Measurements from ENCODE around the gene ADGRB3.
"Not testable (repeated sequence)": the region's sequence is repeated elsewhere in the genome, so short reads cannot be mapped to it uniquely, and the experiment has no call there.

Gene ADGRB3

DNA sequence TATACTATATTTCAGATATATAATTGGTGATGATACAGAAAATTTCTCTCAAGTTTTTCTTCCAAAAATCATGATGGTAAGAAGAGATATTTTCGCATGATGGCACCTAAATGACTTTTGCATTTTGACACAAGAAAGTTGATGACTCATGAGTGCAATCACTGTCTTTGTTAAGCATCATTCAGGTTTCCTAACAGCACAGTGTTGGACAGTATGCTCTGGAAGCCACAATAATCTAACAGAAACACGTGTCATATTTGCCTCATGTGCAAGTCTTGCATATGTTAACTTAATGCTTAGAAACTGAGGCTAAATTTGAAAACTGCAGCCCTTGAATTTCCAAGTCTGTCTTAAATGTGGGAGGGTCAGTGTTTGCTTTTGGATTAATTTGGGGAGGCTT, 628.2 kb downstream of the ADGRB3 start:
- peak; percentile 18 for DNase-seq (ENCODE audit: low read depth)

DNA sequence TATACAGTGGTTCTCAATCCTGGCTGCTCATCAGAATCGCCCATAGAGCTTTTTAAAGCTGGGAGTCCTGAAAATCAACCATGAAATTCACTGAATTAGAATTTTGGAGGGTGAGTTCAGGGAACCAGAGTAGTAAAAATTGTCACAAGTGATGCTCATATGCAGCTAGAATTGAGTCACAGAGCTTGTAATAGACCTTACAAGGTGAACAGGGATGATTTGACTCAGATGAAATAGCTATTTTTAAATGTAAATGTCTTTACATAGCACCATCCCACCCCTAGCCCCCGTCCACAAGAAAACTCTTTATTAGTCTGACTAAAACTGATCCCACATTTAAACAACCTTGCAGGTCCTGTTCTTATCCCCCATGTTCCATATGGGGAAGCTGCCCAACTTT, 630.0 kb downstream of the ADGRB3 start:
- DNase-seq (ENCODE audit: low read depth) = no peak

DNA sequence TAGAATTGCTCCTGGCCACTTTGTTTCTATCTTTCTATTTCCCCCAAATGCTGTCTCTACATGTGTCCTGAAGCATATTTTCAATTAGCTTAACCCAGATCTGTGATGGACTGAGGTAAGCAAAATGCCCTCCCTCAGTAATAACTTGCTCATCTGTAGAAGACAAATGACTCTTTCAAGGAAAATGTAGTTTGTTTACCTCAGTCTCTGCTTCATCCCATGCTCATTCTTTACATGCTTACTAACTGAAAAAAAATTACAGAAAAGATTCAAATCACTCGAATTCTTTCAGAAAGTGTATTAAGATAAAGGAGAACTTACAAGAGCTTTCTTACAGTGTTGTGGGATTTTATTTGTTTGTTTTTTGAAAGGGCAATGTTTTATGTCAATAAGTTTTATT, 630.6 kb downstream of the ADGRB3 start:
- DNase-seq (ENCODE audit: low read depth) = peak; percentile 70

DNA sequence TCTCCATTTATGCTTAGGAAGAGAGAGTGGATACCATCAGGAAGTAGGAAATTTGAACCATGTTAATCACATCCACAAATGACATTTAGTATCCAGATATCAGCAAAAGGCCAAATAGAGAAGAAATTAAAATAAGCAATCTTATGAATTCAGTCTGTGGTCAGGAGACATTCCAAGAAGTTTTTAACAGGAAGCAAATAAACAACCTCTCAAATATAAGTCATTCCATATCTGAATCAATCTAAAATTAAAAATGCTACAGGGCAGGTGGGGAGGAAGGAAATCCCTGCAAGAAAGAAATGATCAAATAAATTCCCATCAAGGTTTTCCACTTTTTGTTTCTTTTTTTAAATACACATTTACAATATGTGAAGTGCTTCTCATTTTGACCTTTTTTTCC, 641.1 kb downstream of the ADGRB3 start:
- DNase-seq (ENCODE audit: low read depth) = no peak

DNA sequence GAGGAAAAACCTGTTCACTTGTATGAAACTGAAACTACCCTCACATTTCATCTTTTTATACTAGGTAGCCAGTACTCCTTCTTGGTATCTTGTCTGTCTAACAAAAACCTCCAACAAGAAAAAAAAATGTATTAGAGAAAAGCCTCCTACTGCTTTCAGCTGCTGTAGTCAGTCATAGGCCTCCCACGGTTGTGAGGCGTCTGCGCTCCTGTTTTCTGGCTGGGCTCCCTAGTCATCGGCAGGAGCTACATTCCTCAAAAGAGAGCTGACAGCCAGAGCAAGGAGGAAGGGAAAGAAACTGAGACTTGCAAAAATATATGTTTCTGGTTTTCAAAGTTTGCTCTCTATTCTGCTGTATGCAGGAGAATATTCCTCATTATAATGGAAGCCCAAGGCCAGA, 644.7 kb downstream of the ADGRB3 start:
- no peak for DNase-seq (ENCODE audit: low read depth)

DNA sequence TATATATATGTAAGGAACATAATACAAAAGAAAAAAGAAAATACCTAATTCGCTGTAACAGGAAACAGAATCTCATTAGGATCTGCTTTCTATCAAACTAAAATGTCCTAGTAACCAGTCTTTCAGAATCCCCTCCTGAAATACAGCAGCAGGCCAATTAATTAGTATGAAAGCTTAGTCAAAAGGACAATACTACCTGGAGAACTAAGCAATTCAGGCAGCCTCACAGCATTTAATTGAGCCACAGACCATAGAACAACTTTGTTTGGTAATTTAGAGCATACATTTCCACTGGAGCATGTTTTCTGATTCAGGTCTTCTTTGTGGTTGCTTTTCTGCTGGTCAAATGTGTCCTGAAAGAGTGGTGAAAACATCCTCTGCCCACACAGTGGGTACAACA, 645.8 kb downstream of the ADGRB3 start:
- no peak for DNase-seq (ENCODE audit: low read depth)

DNA sequence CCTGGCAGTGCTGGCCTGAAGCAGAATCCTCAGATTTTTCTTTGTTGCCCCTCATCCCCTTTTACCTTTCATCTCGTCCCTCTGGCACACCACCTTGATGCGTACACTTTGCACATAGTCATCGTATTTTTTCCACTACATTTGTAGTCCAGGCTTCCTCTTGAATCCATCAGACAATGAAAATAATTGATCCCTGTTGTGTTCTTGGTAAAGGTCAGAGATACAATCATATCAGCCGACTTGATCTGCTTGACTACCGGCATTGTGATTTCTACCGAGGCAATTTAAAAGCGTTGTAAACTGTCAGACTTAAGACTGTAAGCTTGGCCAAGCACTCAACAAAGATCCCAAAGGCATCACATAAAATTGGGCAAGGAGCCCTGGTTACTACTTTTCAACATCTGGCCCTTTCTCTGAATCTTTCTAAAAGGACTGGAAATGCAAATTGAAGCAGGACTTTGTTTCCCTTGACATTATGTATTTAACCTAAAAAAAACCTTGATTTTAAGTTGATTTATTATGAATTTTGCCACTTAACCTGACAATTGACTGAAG, 649.2 kb downstream of the ADGRB3 start:
- no peak for DNase-seq (ENCODE audit: low read depth)

DNA sequence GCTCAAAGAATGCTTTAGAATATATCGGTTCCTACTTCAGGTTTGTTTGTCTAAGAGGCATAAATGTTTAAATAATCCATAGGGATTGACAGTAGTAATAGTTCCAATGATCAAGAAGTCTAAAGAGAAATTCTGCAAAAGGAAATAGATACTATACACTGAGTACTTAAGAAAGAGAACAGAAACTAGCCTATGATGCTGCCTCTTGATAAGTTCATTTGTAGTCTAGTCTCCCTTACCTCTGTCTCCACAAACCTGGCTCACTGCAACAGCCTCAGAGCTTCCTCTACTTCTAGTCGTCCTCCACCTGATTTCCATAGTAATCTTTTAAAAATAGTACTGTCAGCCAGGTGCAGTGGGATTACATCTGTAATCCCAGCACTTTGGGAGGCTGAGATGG, 650.0 kb downstream of the ADGRB3 start:
- no peak for DNase-seq (ENCODE audit: low read depth)

DNA sequence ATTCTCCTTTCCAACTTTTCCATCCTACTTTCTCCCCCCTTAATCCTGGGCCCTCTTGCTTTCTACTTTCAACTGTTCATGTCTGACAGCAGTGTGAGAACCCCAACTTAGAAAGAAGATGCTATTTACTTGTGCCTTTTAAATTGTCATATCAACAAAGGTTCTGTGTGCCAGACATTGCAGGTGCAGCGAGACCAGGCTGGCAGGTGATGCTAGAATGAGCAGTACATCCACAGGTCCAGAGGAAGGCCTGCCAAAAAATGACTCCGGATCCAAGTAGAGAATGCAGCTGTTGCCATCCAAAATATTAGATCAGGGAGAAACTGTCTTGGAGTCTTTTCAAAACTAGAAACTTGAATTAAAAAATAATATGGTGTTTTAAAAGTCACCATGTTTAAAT, 651.2 kb downstream of the ADGRB3 start:
- no peak for DNase-seq (ENCODE audit: low read depth)

DNA sequence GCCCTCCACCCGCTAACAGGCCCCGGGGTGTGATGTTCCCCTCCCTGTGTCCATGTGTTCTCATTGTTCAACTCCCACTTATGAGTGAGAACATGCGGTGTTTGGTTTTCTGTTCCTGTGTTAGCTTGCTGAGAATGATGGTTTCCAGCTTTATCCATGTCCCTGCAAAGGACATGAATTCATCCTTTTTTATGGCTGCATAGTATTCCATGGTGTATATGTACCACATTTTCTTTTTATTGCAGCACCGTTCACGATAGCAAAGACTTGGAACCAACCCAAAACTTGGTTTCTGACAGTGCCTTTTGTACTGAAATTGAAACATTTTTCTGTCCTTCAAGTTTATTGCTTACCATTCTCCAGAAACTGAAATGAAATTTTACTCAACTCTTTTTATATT, 653.1 kb downstream of the ADGRB3 start:
- not testable (repeated sequence) for DNase-seq (ENCODE audit: low read depth)

DNA sequence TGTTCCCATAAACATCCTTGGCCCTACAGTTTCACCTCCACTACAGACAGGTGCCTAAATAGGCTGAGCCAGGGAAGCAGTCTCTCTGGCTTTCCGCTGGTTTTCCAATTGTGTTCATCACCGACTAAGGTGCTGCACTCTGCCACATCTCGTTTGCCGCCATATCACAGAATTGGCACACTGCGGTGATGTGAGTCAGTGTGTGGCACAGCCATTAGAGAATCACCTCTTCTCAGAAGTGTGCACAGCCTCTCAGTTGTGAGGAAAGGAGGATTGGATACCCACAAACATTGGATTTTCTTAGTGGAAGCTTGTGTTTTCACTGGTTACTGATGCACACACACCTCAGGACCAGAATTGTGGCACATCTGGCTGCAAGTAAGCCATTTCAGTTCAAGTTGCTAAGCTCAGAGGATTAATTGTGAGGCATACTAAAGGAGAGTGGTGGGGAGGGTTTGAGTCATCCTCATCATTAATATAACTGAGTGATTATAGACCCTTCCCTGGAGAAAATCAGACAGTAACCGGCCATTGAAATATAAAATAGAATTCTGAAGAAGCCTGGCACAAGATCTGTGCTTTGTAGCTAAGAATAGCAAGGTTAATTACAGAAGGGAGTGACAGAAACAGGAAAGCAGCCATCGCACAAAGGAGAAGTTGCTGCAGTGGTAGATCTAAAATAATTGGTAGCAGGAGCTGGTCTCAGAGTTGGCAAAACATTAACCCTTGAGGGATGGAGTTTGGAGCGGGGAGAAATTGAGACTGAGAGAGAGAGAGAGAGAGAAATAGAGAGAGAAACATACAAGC, 654.8 kb downstream of the ADGRB3 start:
- no peak for DNase-seq (ENCODE audit: low read depth)

DNA sequence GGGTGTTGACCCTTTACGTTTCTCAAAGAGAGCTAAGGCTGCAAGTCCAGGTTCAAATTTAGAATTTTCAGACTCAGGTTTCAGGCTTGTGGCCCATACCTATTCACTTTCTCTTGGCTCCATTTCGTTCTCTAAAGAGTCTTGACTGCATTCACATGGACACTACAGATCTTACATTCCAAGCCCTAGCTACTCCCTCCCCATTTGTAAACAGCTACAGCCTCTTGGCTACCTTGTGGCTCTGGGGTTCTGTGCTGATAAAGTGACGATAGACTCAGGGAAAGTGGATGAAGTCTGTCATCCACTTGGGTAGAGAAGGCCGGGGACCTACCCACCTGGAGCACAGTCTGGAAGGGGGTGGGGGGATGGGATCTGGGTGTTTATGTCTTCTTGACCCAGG, 658.4 kb downstream of the ADGRB3 start:
- DNase-seq (ENCODE audit: low read depth) = no peak

DNA sequence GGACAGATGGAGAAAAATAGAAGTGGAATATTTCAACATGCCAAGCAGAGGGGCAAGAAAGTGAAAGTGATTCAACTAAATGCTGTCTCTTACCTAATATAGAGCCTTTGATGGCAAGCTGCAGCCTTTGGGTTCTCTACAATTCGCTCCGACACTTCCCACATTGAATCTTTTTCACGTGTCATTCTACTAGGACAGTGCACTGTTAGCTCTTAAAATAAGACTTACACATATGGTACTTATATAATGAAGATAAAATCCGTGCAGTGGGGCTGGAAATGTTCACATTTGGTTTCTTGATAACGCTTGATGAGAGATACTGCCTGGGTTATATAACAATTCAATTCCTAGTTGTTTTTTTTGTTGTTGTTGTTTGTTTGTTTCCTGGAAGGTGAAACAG, 659.3 kb downstream of the ADGRB3 start:
- no peak for DNase-seq (ENCODE audit: low read depth)

DNA sequence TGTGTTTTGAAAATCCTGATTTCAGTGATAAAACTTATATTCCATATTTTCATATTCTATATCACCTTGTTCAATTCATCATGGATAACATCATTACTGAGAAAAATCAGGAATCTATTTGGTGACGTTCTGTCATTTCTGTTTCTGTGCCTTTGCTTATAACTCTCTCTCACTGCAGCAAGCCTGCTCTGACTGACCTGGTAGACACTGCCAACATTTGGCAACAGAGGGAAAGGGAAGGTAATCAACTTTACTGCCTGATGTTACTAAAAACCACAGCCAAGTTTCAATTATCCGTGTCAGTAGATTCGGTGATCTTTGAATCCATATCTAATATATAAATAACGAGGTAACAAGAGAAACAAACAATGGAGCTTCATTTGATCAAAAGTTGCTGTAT, 659.8 kb downstream of the ADGRB3 start:
- DNase-seq (ENCODE audit: low read depth) = no peak

DNA sequence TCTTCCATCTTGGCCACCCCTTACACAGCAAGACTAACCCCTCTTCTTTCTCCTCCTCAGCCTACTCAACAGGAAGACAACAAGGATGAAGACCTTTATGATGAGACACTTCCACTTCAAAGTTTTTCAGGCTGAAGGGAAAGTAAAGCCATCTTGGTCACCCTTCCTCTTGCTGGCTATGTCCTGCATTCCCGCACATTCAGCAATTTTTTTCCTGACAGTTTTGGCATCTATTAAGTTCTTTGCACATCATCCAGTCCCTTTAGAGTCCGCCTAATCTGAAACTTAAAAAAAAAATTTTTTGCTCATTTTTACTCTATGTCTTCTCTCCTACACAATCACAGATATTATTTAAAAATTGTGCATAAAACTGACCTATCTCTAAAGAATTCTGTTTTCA, 668.3 kb downstream of the ADGRB3 start:
- DNase-seq (ENCODE audit: low read depth) = no peak

DNA sequence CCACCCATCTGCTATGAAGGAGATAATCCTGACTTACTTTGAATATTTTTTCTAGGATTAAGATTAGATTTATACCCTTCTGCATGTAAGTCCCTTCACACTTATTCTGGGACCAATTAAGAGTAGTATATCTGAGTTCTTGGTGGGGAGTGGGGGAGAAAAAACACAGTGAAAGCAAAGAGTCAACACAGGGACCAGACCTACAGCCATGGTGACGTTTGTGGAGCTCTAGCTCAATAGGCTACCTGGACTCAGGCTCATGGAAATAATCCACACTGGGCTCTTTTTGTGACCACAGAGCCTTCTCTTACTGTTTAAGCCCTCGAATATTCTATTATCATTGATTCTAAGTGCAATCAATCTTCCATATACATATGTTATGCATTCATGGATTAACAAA, 670.4 kb downstream of the ADGRB3 start:
- no peak for DNase-seq (ENCODE audit: low read depth)

DNA sequence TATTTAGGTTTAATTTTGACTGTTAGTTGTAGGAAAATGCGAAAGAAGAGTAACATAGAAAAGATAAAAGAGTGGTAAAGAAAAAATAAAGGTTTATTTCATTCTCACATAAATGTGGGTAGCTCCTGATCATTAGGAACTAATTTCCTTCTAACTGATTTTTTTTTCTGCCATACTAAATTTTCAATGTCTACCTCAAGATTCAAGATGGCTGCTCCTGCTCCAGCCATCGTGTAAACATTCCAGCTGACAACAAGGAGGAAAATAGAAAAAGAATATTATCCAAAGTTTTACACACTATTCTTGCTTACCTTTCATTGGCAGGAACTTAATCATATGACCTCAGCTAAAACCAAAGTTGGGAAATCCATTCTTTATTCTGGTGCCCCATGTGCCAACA, 673.5 kb downstream of the ADGRB3 start:
- DNase-seq (ENCODE audit: low read depth) = no peak

DNA sequence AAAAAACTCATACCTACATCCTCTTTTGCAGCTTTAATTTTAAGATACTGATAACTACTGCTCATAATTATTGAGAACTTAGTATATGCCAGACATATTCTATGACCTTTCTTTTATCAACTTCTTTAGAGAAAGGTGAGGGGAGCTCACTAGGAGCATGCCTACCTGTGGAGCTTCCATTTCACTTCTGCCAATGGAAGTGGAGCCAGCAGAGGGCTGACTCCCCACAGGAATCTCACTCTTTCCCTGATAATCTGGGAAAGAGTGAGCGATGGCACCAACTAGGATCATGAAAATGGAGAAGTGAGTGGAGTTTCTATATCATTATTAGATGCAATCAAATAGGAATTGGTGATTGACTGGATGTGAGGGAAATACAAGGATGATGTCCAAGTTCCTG, 676.8 kb downstream of the ADGRB3 start:
- DNase-seq (ENCODE audit: low read depth) = no peak

DNA sequence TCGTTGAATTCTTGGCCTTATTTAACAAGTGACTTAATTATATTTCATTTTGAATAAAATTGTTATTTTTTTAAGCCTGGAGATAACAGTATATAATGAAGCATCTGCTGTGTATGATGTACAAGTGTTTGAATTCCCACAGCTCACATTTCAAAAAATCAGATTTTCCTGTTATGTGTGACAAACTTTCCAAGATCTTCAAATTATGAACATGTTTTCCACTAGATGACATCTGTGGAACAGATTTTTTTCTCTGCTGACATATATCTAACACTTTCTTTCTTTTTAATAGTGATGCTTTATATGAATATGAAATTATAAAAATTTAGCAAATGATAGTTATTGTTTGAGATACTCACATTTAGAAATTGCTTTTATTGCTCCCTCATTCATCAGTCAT, 678.9 kb downstream of the ADGRB3 start:
- DNase-seq (ENCODE audit: low read depth) = no peak

DNA sequence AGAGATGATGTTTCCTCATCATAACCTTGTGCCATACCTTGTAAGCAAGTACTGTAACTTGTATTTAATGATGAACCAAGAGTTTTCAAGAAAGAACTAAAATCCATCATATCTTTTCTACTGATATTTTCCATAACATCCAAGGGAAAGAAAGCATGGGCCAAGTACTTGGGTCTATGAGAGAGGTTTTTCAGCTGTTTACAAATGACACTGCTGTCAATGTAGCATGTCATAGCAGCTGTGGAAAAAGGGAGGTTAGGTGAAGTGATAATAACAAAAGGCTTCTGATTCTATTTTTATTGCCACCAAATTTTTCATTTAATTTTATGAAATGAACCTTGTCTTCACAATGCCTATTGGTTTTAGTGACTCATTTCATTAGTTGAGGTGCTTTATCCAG, 679.4 kb downstream of the ADGRB3 start:
- no peak for DNase-seq (ENCODE audit: low read depth)

DNA sequence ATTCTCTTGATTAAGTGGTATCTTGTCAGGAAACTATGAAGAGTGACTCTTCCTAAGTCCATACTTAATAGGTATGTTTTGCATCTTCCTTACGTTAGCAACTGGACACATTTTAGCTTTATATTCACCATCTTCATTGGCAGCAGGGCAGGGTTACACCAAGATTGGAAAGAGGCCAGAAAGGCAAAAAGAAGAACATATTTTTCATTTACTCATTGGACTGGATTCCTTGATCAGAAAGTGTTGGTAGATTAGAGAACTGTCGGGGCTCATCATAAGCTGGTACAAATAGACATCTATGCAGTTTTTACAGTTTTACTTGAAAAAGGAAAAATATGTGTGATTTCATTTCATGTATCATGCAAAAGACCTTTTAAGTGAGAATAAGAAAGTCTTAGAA, 696.8 kb downstream of the ADGRB3 start:
- DNase-seq (ENCODE audit: low read depth) = no peak

DNA sequence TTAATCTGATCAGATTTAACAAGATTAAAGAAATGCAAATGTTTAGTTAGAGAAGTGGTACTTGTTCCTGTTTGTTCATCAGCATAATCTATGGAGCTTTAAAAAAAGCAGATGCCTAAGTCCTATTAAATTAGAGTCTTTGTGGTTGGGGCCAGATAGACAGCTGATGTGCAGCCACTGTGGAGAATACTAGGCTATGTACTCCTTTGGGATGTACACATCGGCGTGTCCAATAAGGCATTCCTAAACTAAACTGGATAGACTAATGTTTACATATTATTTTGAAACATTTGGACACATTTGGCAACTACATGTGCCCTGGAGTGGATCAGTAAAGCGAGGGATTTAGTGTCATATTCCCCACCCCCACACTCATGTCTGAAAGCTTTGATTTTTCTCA, 702.2 kb downstream of the ADGRB3 start:
- no peak for DNase-seq (ENCODE audit: low read depth)

DNA sequence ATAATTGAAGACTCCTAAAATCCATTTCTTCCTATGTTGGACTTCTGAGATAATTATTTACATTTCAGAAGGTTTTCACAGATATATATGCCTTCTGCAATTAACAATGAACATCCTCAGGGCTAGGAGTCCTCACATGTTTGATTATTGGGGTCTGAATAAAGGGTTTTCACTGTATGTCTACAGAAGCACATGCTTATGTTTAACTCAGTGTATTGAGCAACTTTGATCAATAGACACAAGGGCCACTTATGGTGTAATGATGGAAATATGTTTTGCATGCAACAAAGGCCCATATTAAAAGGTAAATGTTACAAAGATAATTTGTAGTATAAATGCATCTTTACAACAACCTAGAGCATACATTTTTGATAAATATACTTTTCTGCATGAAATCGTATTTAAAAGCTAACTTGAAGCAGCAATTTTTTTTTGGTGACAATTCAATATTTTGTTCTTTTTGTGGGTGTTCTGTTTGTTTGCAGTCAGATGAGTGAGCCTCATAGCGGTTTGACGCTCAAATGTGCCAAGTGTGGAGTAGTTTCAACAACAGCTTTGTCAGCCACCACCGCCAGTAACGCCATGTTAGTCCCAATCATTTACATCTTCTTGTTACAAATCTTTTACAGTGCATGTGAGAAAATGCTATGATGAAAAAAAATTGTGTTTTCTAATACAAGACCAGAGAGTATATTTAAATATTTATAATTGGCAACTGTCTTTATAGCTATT, 703.5 kb downstream of the ADGRB3 start:
- DNase-seq (ENCODE audit: low read depth) = no peak

DNA sequence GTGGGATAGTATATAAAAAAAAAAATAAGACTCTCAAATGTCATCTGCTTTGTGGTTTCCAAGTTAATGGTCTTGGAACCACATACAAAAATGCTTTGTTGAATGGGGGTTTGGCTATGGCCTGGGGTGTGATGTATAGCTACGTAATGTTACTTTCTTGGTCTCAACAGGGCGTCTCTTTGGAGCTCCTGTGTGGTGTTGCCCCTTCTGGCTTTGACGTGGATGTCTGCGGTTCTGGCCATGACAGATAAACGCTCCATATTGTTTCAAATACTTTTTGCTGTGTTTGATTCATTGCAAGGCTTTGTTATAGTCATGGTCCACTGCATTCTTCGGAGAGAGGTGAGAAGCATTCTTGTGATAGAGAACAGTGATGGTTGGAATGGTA, 704.1 kb downstream of the ADGRB3 start:
- DNase-seq (ENCODE audit: low read depth) = no peak
